HG03521 (cell line): ENCODE data around the gene CATSPERE.
A peak's percentile ranks its signal among the peaks of the same experiment; 100 is the strongest.
"Not testable (repeated sequence)": the region's sequence is repeated elsewhere in the genome, so short reads cannot be mapped to it uniquely, and the experiment has no call there.

Experiments used
- ATAC-seq: cut with Tn5 transposase; IDR thresholded peaks from one replicate; pipeline ENCODE4 v1.9.1; 2021; ENCODE audit warnings: mild to moderate bottlenecking, moderate library complexity; ENCODE audit not compliant: unreplicated experiment

CATSPERE gene

DNA sequence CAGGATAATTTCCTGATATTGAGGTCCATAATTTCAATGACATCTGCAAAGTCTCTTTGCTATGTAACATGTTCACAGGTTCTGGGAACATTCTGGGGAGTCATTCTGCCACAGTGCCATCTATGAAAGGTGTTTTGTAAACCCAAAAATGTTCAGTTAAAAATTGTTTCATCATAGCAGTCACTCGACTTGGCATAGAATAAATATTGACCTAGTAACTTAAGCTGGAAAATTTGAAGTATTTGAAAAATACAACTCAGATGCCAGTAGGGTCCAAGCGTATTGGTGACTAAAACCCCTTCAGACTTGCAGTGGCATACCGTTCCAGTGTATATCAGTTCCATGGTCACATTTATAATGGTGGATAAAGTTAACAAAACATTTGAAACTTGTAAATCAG lies 198.6 kb downstream of the CATSPERE start:
- no peak for ATAC-seq

DNA sequence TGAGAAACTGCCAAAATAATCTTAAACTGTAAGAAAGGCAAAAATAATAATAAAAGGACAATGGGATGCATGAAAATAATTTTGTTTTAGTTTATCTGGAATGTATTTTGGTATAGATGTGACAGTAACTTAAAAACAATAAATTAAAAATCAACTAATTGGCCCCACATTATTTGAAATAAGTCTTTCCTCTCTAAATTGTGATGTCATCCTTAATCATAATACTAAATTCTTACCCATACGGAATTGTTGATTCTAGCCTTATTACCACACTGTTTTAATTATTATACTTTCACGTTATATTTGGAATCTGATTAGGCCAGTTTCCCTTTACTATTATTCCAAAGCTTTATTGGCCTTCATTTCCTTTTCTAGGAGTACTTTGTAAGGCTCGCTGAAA lies 199.5 kb downstream of the CATSPERE start:
- no peak for ATAC-seq

DNA sequence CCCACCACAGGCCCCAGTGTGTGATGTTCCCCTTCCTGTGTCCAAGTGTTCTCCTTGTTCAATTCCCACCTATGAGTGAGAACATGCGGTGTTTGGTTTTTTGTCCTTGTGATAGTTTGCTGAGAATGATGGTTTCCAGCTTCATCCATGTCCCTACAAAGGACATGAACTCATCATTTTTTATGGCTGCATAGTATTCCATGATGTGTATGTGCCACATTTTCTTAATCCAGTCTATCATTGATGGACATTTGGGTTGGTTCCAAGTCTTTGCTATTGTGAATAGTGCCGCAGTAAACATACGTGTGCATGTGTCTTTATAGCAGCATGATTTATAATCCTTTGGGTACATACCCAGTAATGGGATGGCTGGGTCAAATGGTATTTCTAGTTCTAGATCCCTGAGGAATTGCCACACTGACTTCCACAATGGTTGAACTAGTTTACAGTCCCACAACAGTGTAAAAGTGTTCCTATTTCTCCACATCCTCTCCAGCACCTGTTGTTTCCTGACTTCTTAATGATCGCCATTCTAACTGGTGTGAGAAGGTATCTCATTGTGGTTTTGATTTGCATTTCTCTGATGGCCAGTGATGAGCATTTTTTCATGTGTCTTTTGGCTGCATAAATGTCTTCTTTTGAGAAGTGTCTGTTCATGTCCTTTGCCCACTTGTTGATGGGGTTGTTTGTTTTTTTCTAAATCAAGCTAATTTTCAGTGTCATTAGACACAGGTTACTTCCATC lies 200.7 kb downstream of the CATSPERE start:
- not testable (repeated sequence) for ATAC-seq

DNA sequence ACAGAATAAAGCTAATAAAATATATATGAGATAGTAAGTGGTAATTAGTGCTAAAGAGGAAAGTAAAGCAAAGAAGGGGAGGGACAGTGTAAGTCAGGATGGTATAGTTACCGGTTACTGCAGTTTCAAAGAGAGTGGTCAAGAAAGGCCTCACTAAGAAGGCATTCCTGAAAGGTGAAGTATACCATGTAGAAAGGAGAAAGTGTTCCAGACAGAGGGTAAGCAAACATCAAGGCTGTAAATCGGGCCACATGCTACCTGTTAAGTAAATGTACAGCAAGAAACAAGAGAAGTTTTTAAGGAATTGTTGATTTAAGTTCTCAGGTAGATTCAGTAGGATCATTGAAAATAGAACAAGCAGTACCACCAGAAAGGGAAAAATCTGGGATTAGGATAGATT lies 201.5 kb downstream of the CATSPERE start:
- ATAC-seq: no peak

DNA sequence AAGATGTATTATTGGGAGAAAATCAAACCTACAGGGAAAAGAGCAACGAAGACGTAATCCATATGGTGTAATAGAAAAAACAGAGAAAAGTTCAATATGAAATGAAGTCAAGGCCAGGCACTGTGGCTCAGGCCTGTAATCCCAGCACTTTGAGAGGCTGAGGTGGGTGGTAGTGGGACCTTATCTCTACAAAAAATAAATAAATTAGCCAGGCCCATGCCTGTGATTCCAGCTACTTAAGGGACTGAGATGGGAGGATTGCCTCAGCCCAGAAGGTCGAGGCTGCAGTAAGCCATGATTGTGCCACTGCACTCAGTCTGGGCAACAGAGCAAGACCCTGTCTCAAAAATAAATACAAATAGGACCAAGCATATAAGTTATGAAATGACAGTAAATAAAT lies 203.3 kb downstream of the CATSPERE start:
- no peak for ATAC-seq

DNA sequence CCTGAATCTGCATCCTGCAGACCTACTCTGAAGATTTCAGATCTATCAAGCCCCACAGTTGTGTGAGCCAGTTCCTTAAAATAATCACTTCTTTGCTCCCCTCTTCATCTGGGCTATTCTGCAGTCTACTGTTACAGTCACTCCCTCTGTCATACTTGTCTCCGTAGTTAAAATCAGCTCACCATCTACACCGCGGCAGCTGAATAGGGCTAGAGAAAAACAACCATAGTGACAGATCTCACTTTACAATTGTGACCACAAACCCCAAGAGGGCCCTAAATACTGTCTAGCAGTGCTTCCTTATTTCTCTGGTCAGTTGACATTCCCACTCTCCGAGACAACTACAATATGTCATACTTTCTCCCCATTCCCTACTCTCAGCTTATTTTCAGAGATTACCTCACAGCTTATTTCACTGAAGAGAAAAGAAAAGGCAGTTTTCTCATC lies 204.7 kb downstream of the CATSPERE start:
- peak; percentile 89 for ATAC-seq

- not testable (repeated sequence) for ATAC-seq
Measured at GRCh38 chr1:244666672-244667418, 205.8 kb downstream of the CATSPERE start.

GRCh38 chr1:244667797-244668196 lies 206.7 kb downstream of the CATSPERE start:
- no peak for ATAC-seq

- no peak for ATAC-seq
Measured at GRCh38 chr1:244672946-244673682, 212.0 kb downstream of the CATSPERE start.

DNA sequence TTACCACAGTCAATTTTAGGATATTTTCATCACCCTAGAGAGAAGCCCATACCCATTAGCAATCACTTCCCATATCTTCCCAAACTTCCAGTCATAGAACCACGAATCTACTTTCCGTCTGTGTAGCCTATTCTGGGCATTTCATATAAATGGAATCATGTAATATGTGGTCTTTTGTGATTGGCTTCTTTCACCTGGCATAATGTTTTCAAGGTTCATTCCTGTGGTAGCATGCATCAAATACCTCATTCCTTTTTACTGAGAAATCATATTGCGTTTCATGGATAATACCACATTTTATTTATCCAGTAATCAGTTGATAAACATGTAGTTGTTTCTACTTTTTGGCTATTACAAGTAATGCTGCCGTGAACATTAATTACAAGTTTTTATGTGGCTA lies 213.4 kb downstream of the CATSPERE start:
- no peak for ATAC-seq

- ATAC-seq: no peak
Measured at GRCh38 chr1:244675167-244675566, 214.1 kb downstream of the CATSPERE start.

DNA sequence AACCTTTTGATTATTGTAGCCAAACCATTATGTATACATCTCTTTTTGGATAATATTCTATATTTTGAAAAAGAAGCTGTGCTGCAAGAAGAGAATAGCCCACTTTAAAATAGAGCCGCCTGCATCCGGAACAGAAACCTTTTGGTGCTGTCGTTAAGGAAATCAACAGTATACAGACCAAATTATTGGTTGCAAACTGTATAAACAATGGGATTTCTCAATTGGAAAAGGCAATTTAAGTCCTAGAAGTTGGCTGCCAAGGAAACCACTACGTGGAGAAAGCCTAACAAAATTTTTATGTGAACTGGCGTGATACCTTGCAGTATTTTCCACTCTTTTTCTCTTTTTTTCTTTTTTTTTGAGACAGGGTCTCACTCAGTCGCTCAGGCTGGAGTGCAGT lies 217.6 kb downstream of the CATSPERE start:
- ATAC-seq: no peak

- ATAC-seq: no peak
Measured at GRCh38 chr1:244680667-244681066, 219.6 kb downstream of the CATSPERE start.

GRCh38 chr1:244682087-244682486 lies 221.0 kb downstream of the CATSPERE start:
- not testable (repeated sequence) for ATAC-seq
